Measurements from ENCODE around the gene P2RX3.

The P2RX3 gene

DNA sequence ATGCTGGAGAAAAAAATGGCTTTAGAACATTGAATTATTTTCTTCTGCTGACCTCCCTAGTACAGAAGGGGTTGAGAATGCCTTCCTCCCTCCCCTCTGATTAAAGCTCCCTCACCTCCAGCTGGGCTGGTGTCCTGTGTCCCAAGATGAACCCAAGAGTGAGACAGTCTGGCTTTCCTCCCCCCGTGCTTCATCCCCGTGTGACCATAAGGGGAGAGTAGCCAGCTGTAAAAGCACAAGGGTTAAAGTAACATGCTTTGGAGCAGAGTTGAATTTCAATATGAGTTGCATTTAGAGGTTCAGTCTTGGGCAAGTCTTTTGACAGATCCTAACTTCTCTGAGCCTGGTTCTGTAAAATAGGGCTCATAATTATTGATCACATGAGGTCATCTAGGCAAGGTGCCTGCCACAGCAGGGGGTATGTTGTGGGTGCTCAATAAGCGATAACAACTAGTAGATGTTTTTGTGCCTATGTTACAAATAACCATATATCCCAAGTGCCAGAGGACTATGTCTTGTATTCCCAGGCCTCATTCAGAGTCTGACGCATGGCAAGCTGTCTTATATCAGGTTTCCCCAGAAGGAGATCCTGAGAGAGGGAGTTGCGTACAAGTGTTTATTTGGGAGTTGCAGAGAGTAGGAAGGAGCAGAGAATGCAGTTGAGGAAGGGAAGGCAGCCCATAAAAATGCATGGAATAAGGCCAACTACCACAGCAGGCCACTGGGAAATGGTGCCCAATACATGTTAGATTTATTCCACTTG lies 48.2 kb downstream of the P2RX3 start:
- no peak for TF ChIP-seq EZH2 (IDR thresholded peaks at IDR 0.05; ENCODE audit: borderline replicate concordance, low read depth, low read length, severe bottlenecking)
- TF ChIP-seq, protein P1, sequence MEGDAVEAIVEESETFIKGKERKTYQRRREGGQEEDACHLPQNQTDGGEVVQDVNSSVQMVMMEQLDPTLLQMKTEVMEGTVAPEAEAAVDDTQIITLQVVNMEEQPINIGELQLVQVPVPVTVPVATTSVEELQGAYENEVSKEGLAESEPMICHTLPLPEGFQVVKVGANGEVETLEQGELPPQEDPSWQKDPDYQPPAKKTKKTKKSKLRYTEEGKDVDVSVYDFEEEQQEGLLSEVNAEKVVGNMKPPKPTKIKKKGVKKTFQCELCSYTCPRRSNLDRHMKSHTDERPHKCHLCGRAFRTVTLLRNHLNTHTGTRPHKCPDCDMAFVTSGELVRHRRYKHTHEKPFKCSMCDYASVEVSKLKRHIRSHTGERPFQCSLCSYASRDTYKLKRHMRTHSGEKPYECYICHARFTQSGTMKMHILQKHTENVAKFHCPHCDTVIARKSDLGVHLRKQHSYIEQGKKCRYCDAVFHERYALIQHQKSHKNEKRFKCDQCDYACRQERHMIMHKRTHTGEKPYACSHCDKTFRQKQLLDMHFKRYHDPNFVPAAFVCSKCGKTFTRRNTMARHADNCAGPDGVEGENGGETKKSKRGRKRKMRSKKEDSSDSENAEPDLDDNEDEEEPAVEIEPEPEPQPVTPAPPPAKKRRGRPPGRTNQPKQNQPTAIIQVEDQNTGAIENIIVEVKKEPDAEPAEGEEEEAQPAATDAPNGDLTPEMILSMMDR (IDR thresholded peaks at IDR 0.05; ENCODE audit: borderline replicate concordance, extremely low read depth, low read length, poor library complexity, severe bottlenecking): no peak
- H3K27me3 ChIP-seq (ENCODE audit: insufficient read depth, low read length, poor library complexity): peaks cover 3% of the 10 kb centered on the region
- no peak overlapping the region for H2AFZ ChIP-seq (ENCODE audit: low read depth, low read length)
- DNase-seq (no peak), ATAC-seq (ENCODE audit: insufficient read depth, low read depth) (no peak)
- no peaks in the 10 kb centered on the region for H3K79me2 ChIP-seq (ENCODE audit: insufficient read depth, low read length)
- no peak overlapping the region for H3K27ac ChIP-seq (ENCODE audit: low read length)
- H3K4me3 ChIP-seq (ENCODE audit: low read depth in 1 of 2, low read length in 2 of 2): no peak overlapping the region
- H3K36me3 ChIP-seq (ENCODE audit: insufficient read depth, low read length): no peaks in the 10 kb centered on the region
- H3K4me1 ChIP-seq (ENCODE audit: insufficient read depth, low read length): no peaks in the 10 kb centered on the region
- no peak overlapping the region for H3K4me2 ChIP-seq (ENCODE audit: insufficient read depth, low read length)
- no peak overlapping the region for H3K9ac ChIP-seq (ENCODE audit: low read depth, low read length)
- no peaks in the 10 kb centered on the region for H4K20me1 ChIP-seq (ENCODE audit: insufficient read depth, low read length)
- no peaks in the 10 kb centered on the region for H3K9me3 ChIP-seq (ENCODE audit: insufficient read depth, low read length, severe bottlenecking)

DNA sequence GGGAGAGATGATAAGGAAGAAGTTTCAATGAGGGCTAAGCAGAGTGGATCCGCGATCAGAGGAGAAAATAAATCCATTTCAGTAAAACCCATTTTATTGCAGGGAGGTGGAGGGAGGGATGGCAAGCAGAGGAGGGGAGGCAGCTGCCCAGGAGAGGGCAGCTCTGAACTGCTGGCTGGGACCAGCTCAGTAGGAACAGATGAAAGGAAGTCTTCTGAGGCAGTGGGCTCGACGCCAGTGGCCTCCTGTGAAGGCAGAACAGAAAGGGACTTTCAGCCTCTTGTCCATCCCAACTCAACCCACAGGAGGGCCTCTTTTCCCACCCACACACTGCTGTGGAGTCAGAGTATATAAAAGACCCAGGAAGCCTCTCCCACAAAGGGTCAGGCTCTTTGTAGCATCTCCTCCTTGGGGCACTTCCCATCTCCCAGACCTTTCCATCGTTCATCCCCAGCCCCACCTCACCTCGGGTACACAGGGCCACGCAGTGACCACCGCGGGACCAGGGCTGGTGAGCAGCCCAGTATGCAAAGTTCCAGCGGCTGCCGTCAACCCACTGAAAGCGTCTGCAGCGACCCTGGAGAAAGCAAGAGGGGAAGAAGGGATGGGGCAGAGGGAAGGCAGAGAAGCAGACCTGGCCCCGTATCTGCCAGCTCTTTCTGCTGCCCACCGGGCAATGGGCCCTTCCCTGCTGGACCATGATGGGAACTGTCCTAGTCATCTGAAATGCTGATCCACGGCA lies 49.3 kb downstream of the P2RX3 start:
- TF ChIP-seq, protein P1 (IDR thresholded peaks at IDR 0.05; ENCODE audit: borderline replicate concordance, extremely low read depth, low read length, poor library complexity, severe bottlenecking): peak; percentile 20
- TF ChIP-seq EZH2 (IDR thresholded peaks at IDR 0.05; ENCODE audit: borderline replicate concordance, low read depth, low read length, severe bottlenecking): no peak
- Histone ChIP-seq H3K27me3 (ENCODE audit: insufficient read depth, low read length, poor library complexity) (peaks cover 3% of the 10 kb centered on the region), H3K27ac (ENCODE audit: low read length) (no peak overlapping the region), H3K9me3 (ENCODE audit: insufficient read depth, low read length, severe bottlenecking) (no peaks in the 10 kb centered on the region), H3K4me1 (ENCODE audit: insufficient read depth, low read length) (no peaks in the 10 kb centered on the region), H3K4me2 (ENCODE audit: insufficient read depth, low read length) (no peak overlapping the region), H3K4me3 (ENCODE audit: low read depth in 1 of 2, low read length in 2 of 2) (no peak overlapping the region), H3K36me3 (ENCODE audit: insufficient read depth, low read length) (no peaks in the 10 kb centered on the region), H3K79me2 (ENCODE audit: insufficient read depth, low read length) (no peaks in the 10 kb centered on the region), H2AFZ (ENCODE audit: low read depth, low read length) (no peak overlapping the region), H4K20me1 (ENCODE audit: insufficient read depth, low read length) (no peaks in the 10 kb centered on the region), H3K9ac (ENCODE audit: low read depth, low read length) (no peak overlapping the region)
- ATAC-seq (ENCODE audit: insufficient read depth, low read depth) (no peak; the same call in 2 of the 3 replicates), DNase-seq (no peak)

DNA sequence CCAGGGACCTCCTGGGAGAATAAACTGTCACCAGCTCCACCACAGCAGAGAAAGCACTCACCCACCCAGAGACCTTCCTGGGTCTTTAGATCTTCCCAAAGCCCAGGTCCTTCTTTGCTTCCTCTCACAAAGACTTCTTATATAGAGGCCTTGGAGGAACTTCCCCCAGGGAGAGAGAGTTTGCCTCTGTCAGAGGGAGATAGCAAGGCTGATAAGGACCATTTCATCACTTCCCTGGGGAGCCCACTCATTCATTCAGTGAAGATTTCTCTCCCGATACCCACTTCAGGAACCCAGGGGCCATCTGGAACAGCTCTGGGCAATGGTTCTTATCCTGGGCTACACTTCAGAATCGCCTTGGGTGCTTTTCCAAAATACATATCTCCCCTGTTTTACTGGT lies 52.4 kb downstream of the P2RX3 start, which contains the start of gene PRG2:
TSS of gene PRG2 (minus strand) at position 116 of the 400 bp plus-strand sequence. CDS start 706 bp downstream, outside the sequence.
- H3K36me3 ChIP-seq (ENCODE audit: insufficient read depth, low read length): no peaks in the 10 kb centered on the region
- TF ChIP-seq, protein P1 (IDR thresholded peaks at IDR 0.05; ENCODE audit: borderline replicate concordance, extremely low read depth, low read length, poor library complexity, severe bottlenecking): no peak
- TF ChIP-seq EZH2 (IDR thresholded peaks at IDR 0.05; ENCODE audit: borderline replicate concordance, low read depth, low read length, severe bottlenecking): no peak
- no peaks in the 10 kb centered on the region for H3K4me1 ChIP-seq (ENCODE audit: insufficient read depth, low read length)
- no peaks in the 10 kb centered on the region for H4K20me1 ChIP-seq (ENCODE audit: insufficient read depth, low read length)
- no peak within 1 kb of the TSS for H3K4me3 ChIP-seq (ENCODE audit: low read depth in 1 of 2, low read length in 2 of 2)
- H3K9me3 ChIP-seq (ENCODE audit: insufficient read depth, low read length, severe bottlenecking): no peaks in the 10 kb centered on the region
- ATAC-seq (ENCODE audit: insufficient read depth, low read depth) (0 out of 3 replicates have a peak, but pooled peaks have one; percentile 12), DNase-seq (no peak)
- H3K9ac ChIP-seq (ENCODE audit: low read depth, low read length): no peak within 1 kb of the TSS
- no peak within 1 kb of the TSS for H3K27ac ChIP-seq (ENCODE audit: low read length)
- H3K27me3 ChIP-seq (ENCODE audit: insufficient read depth, low read length, poor library complexity): no peaks in the 10 kb centered on the region
- H3K4me2 ChIP-seq (ENCODE audit: insufficient read depth, low read length): no peak within 1 kb of the TSS
- H2AFZ ChIP-seq (ENCODE audit: low read depth, low read length): no peak within 1 kb of the TSS
- no peaks in the 10 kb centered on the region for H3K79me2 ChIP-seq (ENCODE audit: insufficient read depth, low read length)
